ENCODE results near the gene RAB35.
"Not testable (repeated sequence)": the region's sequence is repeated elsewhere in the genome, so short reads cannot be mapped to it uniquely, and the experiment has no call there.

The RAB35 gene

GRCh38 chr12:120060717-120061116, 55.8 kb downstream of the RAB35 start:
- no peak for DNase-seq (ENCODE audit: low spot score)

- no peak for DNase-seq (ENCODE audit: low spot score)
These were observed 56.4 kb downstream of the RAB35 start for GRCh38 chr12:120060196-120060595.

GRCh38 chr12:120056739-120057138, 59.8 kb downstream of the RAB35 start:
- DNase-seq (ENCODE audit: low spot score): no peak

GRCh38 chr12:120055231-120056000, 61.1 kb downstream of the RAB35 start:
- no peak for DNase-seq (ENCODE audit: low spot score)

GRCh38 chr12:120054293-120054692, 62.3 kb downstream of the RAB35 start:
- no peak for DNase-seq (ENCODE audit: low spot score)

GRCh38 chr12:120051535-120051934, 65.0 kb downstream of the RAB35 start:
- DNase-seq (ENCODE audit: low spot score): no peak

GRCh38 chr12:120049426-120049825, 67.1 kb downstream of the RAB35 start:
- no peak for DNase-seq (ENCODE audit: low spot score)

GRCh38 chr12:120048263-120048662, 68.3 kb downstream of the RAB35 start:
- no peak for DNase-seq (ENCODE audit: low spot score)

- DNase-seq (ENCODE audit: low spot score): no peak
These were observed 69.5 kb downstream of the RAB35 start for GRCh38 chr12:120047072-120047471.

GRCh38 chr12:120045367-120045766, 71.2 kb downstream of the RAB35 start:
- DNase-seq (ENCODE audit: low spot score): not testable (repeated sequence)

Measured in HuH-7 (cell line).